Thyroid gland (tissue), 4 donors: ENCODE data around the gene ZNF813.

Source experiments
- CTCF ChIP-seq, 6 experiments: fragments of 200-600 bp in 3 of 6; fragments of 450-650 bp in 3 of 6; sonication (generic) in 3 of 6; IDR thresholded peaks; one replicate each; pipeline ENCODE4 v1.5.1; 2016 to 2019; ENCODE audit warnings: antibody characterized with exemption in 6 of 6, mild to moderate bottlenecking in 2 of 6, inconsistent platforms in 1 of 6, moderate library complexity in 1 of 6
- POLR2A ChIP-seq, 2 donors: fragments of 450-650 bp; IDR thresholded peaks; one replicate each; pipeline ENCODE4 v1.6.1; 2017; ENCODE audit warnings: antibody characterized with exemption in 2 of 2, mild to moderate bottlenecking in 2 of 2, moderate library complexity in 1 of 2

GRCh38 chr19:53431399-53432087 is 36.0 kb upstream of the ZNF813 start, which contains the start of gene ZNF761:
- TF ChIP-seq POLR2A (IDR thresholded peaks at IDR 0.05) (peak in 1 of 2 donors; percentile 80), CTCF (IDR thresholded peaks at IDR 0.05) (peak in 3 of 6 experiments; percentile 20 to 43 (median 25))
